Measurements from ENCODE around the gene OR8U1. TPM values are rescaled to one million over a fixed set of nuclear protein-coding genes. Genes with fewer than 3 reads are reported as not detected.

OR8U1 gene
- total and polyA plus RNA-seq, 2 experiments from 2014 or later = not detected

- Histone ChIP-seq H3K9me2 (ENCODE audit: insufficient read depth) (peaks cover 11% of the 10 kb centered on the region), H2AFZ (no peak overlapping the region), H3F3A (replicated peaks; ENCODE audit: low read depth) (no peaks in the 10 kb centered on the region), H3K79me2 (replicated peaks; ENCODE audit: insufficient read depth) (no peaks in the 10 kb centered on the region), H3K4me3 (no peak overlapping the region), H3K36me3 (ENCODE audit: insufficient read depth) (no peaks in the 10 kb centered on the region), H3K27ac (ENCODE audit: low read depth) (no peak overlapping the region), H3K27me3 (ENCODE audit: insufficient read depth) (no peaks in the 10 kb centered on the region), H4K20me1 (replicated peaks; ENCODE audit: insufficient read depth) (no peaks in the 10 kb centered on the region), H3K4me1 (ENCODE audit: insufficient read depth) (no peaks in the 10 kb centered on the region), H3K4me2 (no peak overlapping the region)
- Mint-ChIP-seq H3K36me3 (ENCODE audit: low read depth) (peaks cover 9% of the 10 kb centered on the region), H3K27ac (no peak overlapping the region), H3K4me1 (no peaks in the 10 kb centered on the region), H3K27me3 (ENCODE audit: insufficient read depth, low read depth, poor library complexity) (no peaks in the 10 kb centered on the region), H3K4me3 (no peak overlapping the region), H3K9me3 (peaks cover 13% of the 10 kb centered on the region)
- DNase-seq (ENCODE audit: low spot score) = no peak
- ATAC-seq = no peak
- no peak for TF ChIP-seq ZNF331 (CRISPR knock-in tag; IDR thresholded peaks at IDR 0.05; ENCODE audit: low read depth)
- no peak for TF ChIP-seq POLR2AphosphoS5 (IDR thresholded peaks at IDR 0.05; ENCODE audit: low read depth)
- no peak for TF ChIP-seq ETS1 (IDR thresholded peaks at IDR 0.05)
- TF ChIP-seq ZNF114 (CRISPR knock-in tag; IDR thresholded peaks at IDR 0.05) = no peak
- TF ChIP-seq NANOG (IDR thresholded peaks at IDR 0.05; ENCODE audit: borderline replicate concordance) = no peak
- TF ChIP-seq CREB1 (CRISPR knock-in tag; IDR thresholded peaks at IDR 0.05; ENCODE audit: low read depth) = no peak
- no peak for TF ChIP-seq EZH2phosphoT487 (IDR thresholded peaks at IDR 0.05; ENCODE audit: unreplicated experiment)
- no peak for TF ChIP-seq JUNB (IDR thresholded peaks at IDR 0.05; ENCODE audit: unreplicated experiment)
Measured at GRCh38 chr11:56404393-56404792, 29.0 kb downstream of the OR8U1 start.

- no peaks in the 10 kb centered on the region for H3K27me3 Mint-ChIP-seq (ENCODE audit: insufficient read depth, low read depth, poor library complexity)
- peaks cover 11% of the 10 kb centered on the region; the same call in 2 of the 3 replicates for H3K9me3 Mint-ChIP-seq
- no peak overlapping the region for H3K4me3 ChIP-seq
- H3K79me2 ChIP-seq (replicated peaks; ENCODE audit: insufficient read depth) = no peaks in the 10 kb centered on the region
- H3K27me3 ChIP-seq (ENCODE audit: insufficient read depth) = no peaks in the 10 kb centered on the region
- ATAC-seq = no peak
- H4K20me1 ChIP-seq (replicated peaks; ENCODE audit: insufficient read depth) = no peaks in the 10 kb centered on the region
- H3K4me1 ChIP-seq (ENCODE audit: insufficient read depth) = no peaks in the 10 kb centered on the region
- no peak for DNase-seq (ENCODE audit: low spot score)
- H3F3A ChIP-seq (replicated peaks; ENCODE audit: low read depth) = no peaks in the 10 kb centered on the region
- no peak overlapping the region for H3K27ac Mint-ChIP-seq
- H3K36me3 ChIP-seq (ENCODE audit: insufficient read depth) = no peaks in the 10 kb centered on the region
- no peak overlapping the region for H2AFZ ChIP-seq
- H3K4me3 Mint-ChIP-seq = no peak overlapping the region
- H3K27ac ChIP-seq (ENCODE audit: low read depth) = no peak overlapping the region
- no peak overlapping the region for H3K4me2 ChIP-seq
- H3K4me1 Mint-ChIP-seq = no peaks in the 10 kb centered on the region
- peaks cover 11% of the 10 kb centered on the region for H3K9me2 ChIP-seq (ENCODE audit: insufficient read depth)
- H3K36me3 Mint-ChIP-seq (ENCODE audit: low read depth) = no peaks in the 10 kb centered on the region
- TF ChIP-seq ZNF462 (CRISPR knock-in tag; IDR thresholded peaks at IDR 0.05) (no peak), EZH2 (IDR thresholded peaks at IDR 0.05; ENCODE audit: low read depth, unreplicated experiment) (no peak), ZNF331 (CRISPR knock-in tag; IDR thresholded peaks at IDR 0.05; ENCODE audit: low read depth) (no peak), CREB1 (CRISPR knock-in tag; IDR thresholded peaks at IDR 0.05; ENCODE audit: low read depth) (no peak), JUNB (IDR thresholded peaks at IDR 0.05; ENCODE audit: unreplicated experiment) (no peak), EZH2phosphoT487 (IDR thresholded peaks at IDR 0.05; ENCODE audit: unreplicated experiment) (no peak), ZNF114 (CRISPR knock-in tag; IDR thresholded peaks at IDR 0.05) (no peak), POLR2AphosphoS5 (IDR thresholded peaks at IDR 0.05; ENCODE audit: low read depth) (no peak), STAT1 (IDR thresholded peaks at IDR 0.05; ENCODE audit: unreplicated experiment) (no peak), CTCF (conservative IDR thresholded peaks at IDR 0.05; ENCODE audit: low read depth in 2 of 2) (no peak), ETS1 (IDR thresholded peaks at IDR 0.05) (no peak)
Measured at GRCh38 chr11:56410801-56411200, 35.4 kb downstream of the OR8U1 start.

Measured in GM23338 (cell line).